K562 (cell line): ENCODE results near the gene CD47. TPM values are rescaled to one million over a fixed set of nuclear protein-coding genes. Genes with fewer than 3 reads are reported as not detected.

Experiments
- ARID1B ChIP-seq: fragments of 450-650 bp; IDR thresholded peaks from 2 replicates; pipeline ENCODE4 v1.6.1; 2016; ENCODE audit warnings: antibody characterized with exemption, mild to moderate bottlenecking, inconsistent platforms
- ERF ChIP-seq: fragments of 450-650 bp; formaldehyde crosslinking; IDR thresholded peaks from 2 replicates; pipeline ENCODE4 v1.4.0; 2020; ENCODE audit warnings: mild to moderate bottlenecking, mixed read lengths
- GATAD2A ChIP-seq: fragments of 450-650 bp; IDR thresholded peaks from 2 replicates; pipeline ENCODE4 v1.6.1; 2017
- LEF1 ChIP-seq: fragments of 450-650 bp; IDR thresholded peaks from 2 replicates; pipeline ENCODE4 v1.6.1; 2016; ENCODE audit warnings: mild to moderate bottlenecking
- MGA ChIP-seq: fragments of 450-650 bp; IDR thresholded peaks from 2 replicates; pipeline ENCODE4 v1.6.1; 2016; ENCODE audit warnings: mild to moderate bottlenecking, moderate library complexity
- NRF1 ChIP-seq, 2 experiments: fragments of 450-650 bp; IDR thresholded peaks in 1 of 2; conservative IDR thresholded peaks in 1 of 2; 2 replicates each; pipeline ENCODE4 v1.6.1; 2014; ENCODE audit warnings: mild to moderate bottlenecking in 2 of 2
- RAD21 ChIP-seq, 2 experiments: fragments of 250-450 bp in 1 of 2; fragments of 450-650 bp in 1 of 2; sonication (Bioruptor Pico) in 1 of 2; formaldehyde crosslinking in 1 of 2; IDR thresholded peaks in 1 of 2; conservative IDR thresholded peaks in 1 of 2; 2 replicates each; pipeline versions ENCODE4 v1.4.0 to v1.8.0; 2020 to 2022; ENCODE audit warnings: mild to moderate bottlenecking in 2 of 2, moderate library complexity in 1 of 2
- RBBP5 ChIP-seq: fragments of 200-600 bp; sonication (generic); IDR thresholded peaks from 2 replicates; pipeline ENCODE4 v1.6.1; 2012; ENCODE audit warnings: borderline replicate concordance, mild to moderate bottlenecking, low read length, control low read depth, inconsistent platforms; ENCODE audit not compliant: insufficient read depth, poor library complexity, severe bottlenecking
- SIN3B ChIP-seq: fragments of 450-650 bp; IDR thresholded peaks from 2 replicates; pipeline ENCODE4 v1.6.1; 2017; ENCODE audit warnings: low read depth, mild to moderate bottlenecking, moderate library complexity
- SMARCE1 ChIP-seq: fragments of 450-650 bp; IDR thresholded peaks from 2 replicates; pipeline ENCODE4 v1.7.1; 2016; ENCODE audit warnings: mild to moderate bottlenecking
- TAL1 ChIP-seq: fragments of 450-650 bp; IDR thresholded peaks from 2 replicates; pipeline ENCODE4 v1.6.1; 2016; ENCODE audit warnings: mild to moderate bottlenecking
- TCF7 ChIP-seq: sonication (generic); IDR thresholded peaks from 2 replicates; pipeline ENCODE4 v1.6.1; 2016; ENCODE audit warnings: antibody characterized with exemption, borderline replicate concordance
- TRIM28 ChIP-seq: fragments of 450-650 bp; IDR thresholded peaks from 2 replicates; pipeline ENCODE4 v1.6.1; 2017
- ZNF398 ChIP-seq: fragments of 250-450 bp; sonication (Bioruptor Pico); IDR thresholded peaks from 2 replicates; pipeline ENCODE4 v1.8.0; 2021; ENCODE audit warnings: moderate library complexity, mild to moderate bottlenecking, inconsistent platforms
- polyA plus RNA-seq, 8 experiments: library from polyadenylated mRNA; depleted of rRNA in 4 of 8; stranded (reverse) in 5 of 8; unstranded in 3 of 8; fragments of >200 nt; fragmentation: Nextera tagmentation in 2 of 8; fragmentation: Illumina TruSeq in 1 of 8; extraction: Ambion mirVana in 2 of 8; extraction: Trizol in 1 of 8; gene quantifications; 2 replicates each; pipeline versions ENCODE4 v1.2.1 to v1.2.3, GENCODE V29; 2011 to 2014; ENCODE audit warnings: inconsistent platforms in 1 of 8, missing spikeins in 1 of 8
- total RNA-seq, 7 experiments: library from RNA; depleted of rRNA in 6 of 7; stranded (reverse); fragments of >200 nt in 6 of 7; fragmentation: Illumina TruSeq in 2 of 7; extraction: Trizol in 2 of 7; gene quantifications; 2 replicates each; pipeline versions ENCODE4 v1.2.1 to v1.2.3, GENCODE V29; 2011 to 2021; ENCODE audit warnings: low replicate concordance in 1 of 7

Gene CD47
- total and polyA plus RNA-seq, 9 of the 15 experiments (the other 6 are each of a cell fraction or from before 2014, with no cell fraction given), result 10.2 to 62.6 (median 36.3) TPM

- peak; percentile 82 for TF ChIP-seq SMARCE1
- TF ChIP-seq SIN3B, result no peak
- TF ChIP-seq ERF, result no peak
- TF ChIP-seq RAD21 (CRISPR knock-in tag; conservative IDR thresholded peaks at IDR 0.05 in 1 of 2, IDR thresholded peaks at IDR 0.05 in 1 of 2), result peak; percentile 28 to 37; a peak in 3 of 4 replicates
- TF ChIP-seq TRIM28, result 0 out of 2 replicates have a peak, but pooled peaks have one; percentile 21
- peak; percentile 73; the same call in 1 of the 2 replicates for TF ChIP-seq LEF1
- TF ChIP-seq TCF7, result no peak
- TF ChIP-seq MGA, result 0 out of 2 replicates have a peak, but pooled peaks have one; percentile 5
- peak; percentile 95 for TF ChIP-seq ARID1B
- TF ChIP-seq NRF1 (conservative IDR thresholded peaks at IDR 0.05 in 1 of 2, IDR thresholded peaks at IDR 0.05 in 1 of 2), result 0 out of 4 replicates have a peak, but pooled peaks of 1 of the 2 experiments have one; percentile 16
- peak; percentile 91 for TF ChIP-seq TAL1
- no peak for TF ChIP-seq ZNF398 (CRISPR knock-in tag)
- TF ChIP-seq GATAD2A, result 0 out of 2 replicates have a peak, but pooled peaks have one; percentile 76
- TF ChIP-seq RBBP5, result peak; percentile 41
Measured at GRCh38 chr3:108103886-108104797, 13.3 kb upstream of the CD47 start (continued).
